Measurements from ENCODE around the gene ELL. TPM values are rescaled to one million over a fixed set of nuclear protein-coding genes. Genes with fewer than 3 reads are reported as not detected.

The ELL gene
- total RNA-seq, 1 experiment from 2014 or later = 17.3 TPM

GRCh38 chr19:18418483-18419194 is 103.2 kb downstream of the ELL start:
- no peak overlapping the region for H3K27ac Mint-ChIP-seq
- peaks cover 32% of the 10 kb centered on the region for H3K27me3 Mint-ChIP-seq (ENCODE audit: low read depth)
- H3K4me3 Mint-ChIP-seq = peak overlapping the region; percentile 66
- DNase-seq (ENCODE audit: low spot score) (no peak), ATAC-seq (no peak)
- H3K9me3 Mint-ChIP-seq = no peaks in the 10 kb centered on the region
- POLR2A ChIA-PET = interaction anchor here (0.6 to 3.0 kb wide), 5 partner anchors 10 to 475 kb away, joined by 3 to 12 read pairs (median 7); no protein-coding TSS in a partner anchor
- peaks cover 27% of the 10 kb centered on the region for H3K4me1 Mint-ChIP-seq
- H3K36me3 Mint-ChIP-seq = no peaks in the 10 kb centered on the region
- CTCF ChIA-PET = interaction anchor here (0.6 to 9.7 kb wide), 26 partner anchors 8 to 379 kb away, joined by 3 to 94 read pairs (median 4); partner anchors contain the start of genes GDF15, LSM4 and REX1BD
- no peak for TF ChIP-seq NFE2L1 (CRISPR knock-in tag; IDR thresholded peaks at IDR 0.05)
- TF ChIP-seq TEAD1 (CRISPR knock-in tag; IDR thresholded peaks at IDR 0.05) = no peak
- no peak for TF ChIP-seq OVOL2 (CRISPR knock-in tag; IDR thresholded peaks at IDR 0.05; ENCODE audit: borderline replicate concordance)
- TF ChIP-seq ZNF423 (CRISPR knock-in tag; IDR thresholded peaks at IDR 0.05) = no peak
- TF ChIP-seq ZNF425 (CRISPR knock-in tag; conservative IDR thresholded peaks at IDR 0.05) = no peak
- no peak for TF ChIP-seq ELF4 (CRISPR knock-in tag; IDR thresholded peaks at IDR 0.05; ENCODE audit: low read depth)
- TF ChIP-seq ZNF121 (CRISPR knock-in tag; IDR thresholded peaks at IDR 0.05) = no peak
- no peak for TF ChIP-seq ESRRA (CRISPR knock-in tag; IDR thresholded peaks at IDR 0.05; ENCODE audit: borderline replicate concordance)
- TF ChIP-seq HMGXB4 (CRISPR knock-in tag; IDR thresholded peaks at IDR 0.05) = no peak
- no peak for TF ChIP-seq FOXK1 (CRISPR knock-in tag; IDR thresholded peaks at IDR 0.05)
- no peak for TF ChIP-seq ZNF219 (CRISPR knock-in tag; IDR thresholded peaks at IDR 0.05; ENCODE audit: borderline replicate concordance)
- TF ChIP-seq, protein P1, sequence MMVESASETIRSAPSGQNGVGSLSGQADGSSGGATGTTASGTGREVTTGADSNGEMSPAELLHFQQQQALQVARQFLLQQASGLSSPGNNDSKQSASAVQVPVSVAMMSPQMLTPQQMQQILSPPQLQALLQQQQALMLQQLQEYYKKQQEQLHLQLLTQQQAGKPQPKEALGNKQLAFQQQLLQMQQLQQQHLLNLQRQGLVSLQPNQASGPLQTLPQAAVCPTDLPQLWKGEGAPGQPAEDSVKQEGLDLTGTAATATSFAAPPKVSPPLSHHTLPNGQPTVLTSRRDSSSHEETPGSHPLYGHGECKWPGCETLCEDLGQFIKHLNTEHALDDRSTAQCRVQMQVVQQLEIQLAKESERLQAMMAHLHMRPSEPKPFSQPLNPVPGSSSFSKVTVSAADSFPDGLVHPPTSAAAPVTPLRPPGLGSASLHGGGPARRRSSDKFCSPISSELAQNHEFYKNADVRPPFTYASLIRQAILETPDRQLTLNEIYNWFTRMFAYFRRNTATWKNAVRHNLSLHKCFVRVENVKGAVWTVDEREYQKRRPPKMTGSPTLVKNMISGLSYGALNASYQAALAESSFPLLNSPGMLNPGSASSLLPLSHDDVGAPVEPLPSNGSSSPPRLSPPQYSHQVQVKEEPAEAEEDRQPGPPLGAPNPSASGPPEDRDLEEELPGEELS (CRISPR knock-in tag; IDR thresholded peaks at IDR 0.05) = no peak
- no peak for TF ChIP-seq ZNF416 (CRISPR knock-in tag; IDR thresholded peaks at IDR 0.05)
- no peak for TF ChIP-seq ETV6 (CRISPR knock-in tag; IDR thresholded peaks at IDR 0.05)

DNA sequence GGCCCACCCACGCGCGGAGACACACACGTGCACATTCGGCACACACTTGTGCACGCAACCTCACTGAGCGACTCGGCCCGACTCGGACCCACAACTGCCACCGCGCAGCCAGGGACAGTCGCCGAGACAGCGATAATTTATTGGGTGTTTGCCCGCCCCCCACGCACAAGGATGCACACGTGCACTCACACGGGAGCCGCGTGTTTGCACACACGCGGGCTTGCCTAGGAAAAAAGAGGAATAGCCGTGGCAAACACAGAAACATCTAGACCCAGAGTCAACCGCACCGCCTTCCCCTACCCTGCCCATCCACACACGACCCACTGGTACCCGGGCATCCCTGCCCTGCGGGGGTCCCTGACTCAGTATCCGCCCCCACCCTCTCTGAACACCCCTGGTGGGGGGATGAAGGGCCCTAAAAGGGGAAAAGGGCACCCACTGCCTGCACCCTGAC is 103.8 kb downstream of the ELL start:
- peaks cover 32% of the 10 kb centered on the region for H3K27me3 Mint-ChIP-seq (ENCODE audit: low read depth)
- peak overlapping the region; percentile 66 for H3K4me3 Mint-ChIP-seq
- TF ChIP-seq, protein P1 (CRISPR knock-in tag; IDR thresholded peaks at IDR 0.05) = no peak
- no peak for TF ChIP-seq ZNF532 (CRISPR knock-in tag; IDR thresholded peaks at IDR 0.05; ENCODE audit: borderline replicate concordance)
- no peak for TF ChIP-seq IRF2 (CRISPR knock-in tag; IDR thresholded peaks at IDR 0.05; ENCODE audit: borderline replicate concordance, low read depth)
- no peak for TF ChIP-seq TCF7 (CRISPR knock-in tag; IDR thresholded peaks at IDR 0.05; ENCODE audit: low read depth)
- TF ChIP-seq, protein P2, sequence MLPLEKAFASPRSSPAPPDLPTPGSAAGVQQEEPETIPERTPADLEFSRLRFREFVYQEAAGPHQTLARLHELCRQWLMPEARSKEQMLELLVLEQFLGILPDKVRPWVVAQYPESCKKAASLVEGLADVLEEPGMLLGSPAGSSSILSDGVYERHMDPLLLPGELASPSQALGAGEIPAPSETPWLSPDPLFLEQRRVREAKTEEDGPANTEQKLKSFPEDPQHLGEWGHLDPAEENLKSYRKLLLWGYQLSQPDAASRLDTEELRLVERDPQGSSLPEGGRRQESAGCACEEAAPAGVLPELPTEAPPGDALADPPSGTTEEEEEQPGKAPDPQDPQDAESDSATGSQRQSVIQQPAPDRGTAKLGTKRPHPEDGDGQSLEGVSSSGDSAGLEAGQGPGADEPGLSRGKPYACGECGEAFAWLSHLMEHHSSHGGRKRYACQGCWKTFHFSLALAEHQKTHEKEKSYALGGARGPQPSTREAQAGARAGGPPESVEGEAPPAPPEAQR (CRISPR knock-in tag; IDR thresholded peaks at IDR 0.05) = no peak

More for the DNA sequence above, 103.8 kb downstream of the ELL start:
- ChIA-PET POLR2A (interaction anchor here (0.5 to 3.0 kb wide), 5 partner anchors 14 to 138 kb away, joined by 3 to 12 read pairs (median 7); no protein-coding TSS in a partner anchor), CTCF (interaction anchor here (0.9 to 9.7 kb wide), 19 partner anchors 8 to 226 kb away, joined by 3 to 94 read pairs (median 5); partner anchors contain the start of genes GDF15 and LSM4)
- no peaks in the 10 kb centered on the region for H3K9me3 Mint-ChIP-seq
- peak; percentile 11 for DNase-seq (ENCODE audit: low spot score)
- H3K36me3 Mint-ChIP-seq = no peaks in the 10 kb centered on the region
- ATAC-seq = no peak
- no peak overlapping the region for H3K27ac Mint-ChIP-seq
- H3K4me1 Mint-ChIP-seq = peaks cover 27% of the 10 kb centered on the region
